Fibroblast of peridontal ligament (primary cell): ENCODE results near the gene CIRBP.

Experiments used
- DNase-seq: peaks from one replicate; pipeline ENCODE4 v3.0.0-alpha.2; 2010; ENCODE audit errors: extremely low read depth

CIRBP gene

DNA sequence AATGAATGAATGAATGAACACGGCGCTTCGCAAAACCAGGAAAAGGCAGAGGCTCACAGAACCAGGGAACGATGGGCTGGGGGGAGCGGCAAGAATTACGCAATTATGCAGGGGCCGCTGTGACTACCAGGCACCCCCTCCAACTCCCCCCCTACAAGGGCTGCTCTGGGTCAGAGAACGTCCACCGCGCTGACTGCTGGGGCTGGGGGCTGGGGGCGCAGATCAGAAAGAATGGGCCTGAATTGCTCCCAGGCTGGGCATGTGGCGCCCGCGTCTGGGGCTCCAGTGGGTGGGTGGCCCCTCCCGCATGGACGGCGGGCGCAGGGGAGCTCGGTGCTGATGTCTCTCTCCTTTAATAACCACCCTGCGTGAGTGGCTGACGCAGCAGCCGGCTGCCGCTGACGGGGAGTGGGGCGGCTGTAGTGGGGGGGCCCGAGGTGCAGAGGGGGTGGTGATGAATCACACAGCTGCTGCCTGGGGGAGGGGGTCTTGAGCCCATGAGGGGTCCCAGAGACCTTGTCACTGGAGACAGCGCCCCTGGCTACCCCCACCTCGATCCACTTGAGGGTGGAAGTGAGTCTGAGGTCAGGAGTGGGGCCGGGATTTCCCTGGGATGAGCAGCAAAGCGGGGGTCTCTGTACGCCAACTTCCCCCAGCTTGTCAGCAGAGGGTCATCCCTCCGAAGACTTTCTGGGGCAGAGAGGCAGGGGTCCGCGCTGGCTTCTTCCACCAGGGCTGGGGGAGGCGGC, 1.5 kb upstream of the CIRBP start:
- peak; percentile 31 for DNase-seq

DNA sequence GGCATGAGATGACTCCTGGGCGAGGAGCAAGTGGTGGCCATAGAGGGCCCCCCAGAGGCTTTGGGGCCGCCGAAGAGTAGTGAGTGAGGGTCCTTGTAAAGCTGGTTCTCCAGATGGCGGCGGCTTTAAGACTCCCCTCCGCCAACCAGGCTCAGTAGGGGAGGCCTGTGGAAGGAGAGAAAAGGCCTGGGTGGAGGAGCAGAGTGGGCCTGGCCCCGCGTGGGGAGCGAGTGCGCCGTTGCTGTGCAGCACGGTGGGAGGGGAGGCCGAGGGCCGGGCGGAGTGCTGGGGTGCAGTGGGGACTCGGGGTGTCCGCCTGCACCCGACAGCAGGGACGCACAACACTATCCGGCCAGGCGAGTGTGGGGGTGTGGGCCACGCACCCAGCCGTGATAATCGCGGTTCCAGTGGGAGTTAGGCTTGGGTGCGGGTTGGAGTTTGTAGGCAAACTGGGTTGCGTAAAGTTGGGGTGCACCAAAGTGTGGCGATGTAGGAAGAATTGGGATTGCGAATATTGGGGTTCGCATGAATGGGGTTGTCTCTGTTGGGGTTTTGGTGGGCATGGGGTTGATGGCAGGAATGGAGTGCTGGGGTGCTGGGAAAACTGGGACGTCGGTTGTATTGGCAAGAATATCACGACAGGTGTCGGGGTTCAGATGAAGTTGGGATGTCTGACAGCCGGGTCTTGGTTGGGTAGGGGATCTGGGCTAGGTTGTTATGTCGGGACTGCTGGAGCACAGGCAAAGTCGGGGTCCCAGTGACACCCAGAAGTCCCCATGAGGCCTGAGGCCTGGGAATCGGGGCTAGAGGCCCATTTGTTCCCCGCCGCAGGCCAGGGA, 687 bp upstream of the CIRBP start:
- no peak for DNase-seq

DNA sequence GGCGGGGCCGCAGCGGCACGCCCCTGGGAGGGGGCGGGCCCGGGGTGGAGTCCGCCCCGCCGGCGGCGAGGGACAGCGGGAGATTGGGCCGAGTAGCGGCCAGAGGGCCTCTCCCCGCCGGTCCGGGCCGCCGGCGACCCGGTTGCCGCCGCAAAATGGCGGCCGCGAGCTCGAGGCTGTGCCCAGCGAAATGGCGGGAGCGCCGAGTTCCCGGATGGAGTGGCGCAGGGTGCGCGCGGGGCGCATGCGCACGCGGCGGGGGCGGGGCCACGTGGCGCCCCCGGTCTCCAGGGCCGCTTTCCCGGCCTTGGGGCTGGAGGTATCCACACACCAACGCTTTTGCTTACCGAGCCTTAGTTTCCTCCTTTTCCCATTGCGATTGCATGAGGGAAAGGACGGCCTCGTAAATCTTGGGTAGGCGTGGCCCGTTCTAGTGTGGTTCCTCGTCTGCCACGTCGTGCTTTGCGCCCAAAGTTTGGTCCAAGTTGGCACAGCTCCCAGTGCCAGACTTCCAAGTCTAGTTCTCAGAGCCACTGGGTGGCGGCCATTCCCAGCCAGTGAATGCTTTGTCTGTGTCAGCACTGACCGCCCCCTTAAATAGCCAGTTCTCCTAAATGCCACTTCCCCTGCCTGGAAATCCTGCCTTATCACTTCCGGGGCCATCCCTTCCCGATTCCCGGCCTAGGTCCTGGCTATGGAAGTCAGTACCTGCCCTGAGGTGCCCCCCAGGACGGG, 513 bp downstream of the CIRBP start:
- peak; percentile 93 for DNase-seq

DNA sequence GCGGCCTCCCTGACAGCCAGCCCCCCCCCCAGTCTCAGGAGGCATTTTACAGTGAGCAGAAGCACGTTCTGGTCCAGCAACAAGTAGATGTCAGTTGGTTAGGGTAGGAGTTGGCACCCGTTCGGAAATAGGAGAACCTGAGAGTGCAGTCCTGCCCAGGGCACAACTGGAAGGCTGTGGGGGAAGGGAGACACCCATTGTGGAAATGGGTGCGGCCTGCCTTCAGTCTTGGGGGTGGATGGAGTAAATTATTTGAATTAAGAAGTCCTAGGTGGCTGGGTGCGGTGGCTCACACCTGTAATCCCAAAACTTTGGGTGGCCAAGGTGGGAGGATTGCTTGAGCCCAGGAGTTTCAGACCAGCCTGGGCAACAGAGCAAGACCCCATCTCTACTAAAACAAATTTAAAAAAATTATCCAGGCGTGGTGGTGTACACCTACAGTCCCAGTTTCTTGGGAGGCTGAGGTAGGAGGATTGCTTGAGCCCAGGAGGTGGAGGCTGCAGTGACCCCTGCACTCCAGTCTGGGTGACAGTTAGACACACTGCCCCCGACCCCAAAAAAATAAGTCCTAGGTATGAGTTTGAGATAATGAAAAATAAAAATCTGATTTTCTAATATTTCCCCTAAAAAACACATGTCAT, 1.2 kb downstream of the CIRBP start:
- no peak for DNase-seq

DNA sequence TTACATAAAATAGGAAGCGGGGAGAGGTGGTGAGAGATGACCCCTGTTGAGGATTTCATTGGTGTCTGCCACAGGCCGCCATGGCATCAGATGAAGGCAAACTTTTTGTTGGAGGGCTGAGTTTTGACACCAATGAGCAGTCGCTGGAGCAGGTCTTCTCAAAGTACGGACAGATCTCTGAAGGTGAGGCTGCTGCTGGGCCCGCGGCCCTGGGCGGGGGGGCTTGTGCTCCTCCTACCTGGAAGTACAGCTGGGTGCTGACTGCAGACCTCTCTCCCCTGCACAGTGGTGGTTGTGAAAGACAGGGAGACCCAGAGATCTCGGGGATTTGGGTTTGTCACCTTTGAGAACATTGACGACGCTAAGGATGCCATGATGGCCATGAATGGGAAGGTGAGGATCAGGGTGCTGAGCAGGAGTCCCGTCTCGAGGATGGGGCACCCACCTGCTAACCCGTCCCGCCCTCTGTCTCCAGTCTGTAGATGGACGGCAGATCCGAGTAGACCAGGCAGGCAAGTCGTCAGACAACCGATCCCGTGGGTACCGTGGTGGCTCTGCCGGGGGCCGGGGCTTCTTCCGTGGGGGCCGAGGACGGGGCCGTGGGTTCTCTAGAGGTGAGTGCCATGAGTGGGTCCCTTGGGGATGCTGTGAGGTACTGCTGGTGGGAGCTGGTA, 1.9 kb downstream of the CIRBP start:
- no peak for DNase-seq

DNA sequence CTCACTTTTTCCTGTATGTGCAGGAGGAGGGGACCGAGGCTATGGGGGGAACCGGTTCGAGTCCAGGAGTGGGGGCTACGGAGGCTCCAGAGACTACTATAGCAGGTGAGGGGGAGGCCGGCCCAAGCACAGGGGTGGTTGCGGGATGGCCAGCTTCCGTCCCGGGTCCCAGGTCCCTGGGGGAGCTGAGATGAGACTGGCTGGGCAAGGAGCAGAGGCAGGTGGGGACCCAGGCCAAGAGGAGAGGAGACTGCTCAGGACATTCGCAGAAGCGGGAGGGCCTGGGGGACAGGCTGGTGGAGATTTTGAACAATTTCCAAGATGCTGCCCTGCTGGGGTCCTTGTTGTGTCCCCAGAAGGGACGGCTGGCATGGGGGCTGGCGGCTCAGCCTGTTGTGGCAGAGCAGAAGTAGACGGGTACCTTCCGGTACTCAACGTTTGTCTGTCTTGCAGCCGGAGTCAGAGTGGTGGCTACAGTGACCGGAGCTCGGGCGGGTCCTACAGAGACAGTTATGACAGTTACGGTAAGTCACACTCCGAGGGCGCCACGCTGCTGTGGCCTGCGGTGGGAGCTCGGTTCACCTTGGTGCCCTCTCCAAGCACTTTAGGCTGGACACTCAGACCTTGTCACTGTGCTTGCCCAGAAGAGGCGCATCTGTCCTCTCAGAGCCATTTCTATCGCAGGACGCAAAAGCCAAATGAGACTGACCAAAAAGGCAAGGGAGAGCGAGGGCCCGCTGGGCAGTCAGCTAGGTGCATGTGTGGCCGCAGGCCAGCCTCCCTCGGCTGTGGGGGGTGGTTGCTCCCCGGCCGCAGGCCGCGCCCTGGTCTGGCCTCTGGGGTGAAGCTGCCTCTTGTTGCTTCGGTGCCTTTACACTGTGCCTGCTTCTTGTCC, 2.6 kb downstream of the CIRBP start:
- no peak for DNase-seq

DNA sequence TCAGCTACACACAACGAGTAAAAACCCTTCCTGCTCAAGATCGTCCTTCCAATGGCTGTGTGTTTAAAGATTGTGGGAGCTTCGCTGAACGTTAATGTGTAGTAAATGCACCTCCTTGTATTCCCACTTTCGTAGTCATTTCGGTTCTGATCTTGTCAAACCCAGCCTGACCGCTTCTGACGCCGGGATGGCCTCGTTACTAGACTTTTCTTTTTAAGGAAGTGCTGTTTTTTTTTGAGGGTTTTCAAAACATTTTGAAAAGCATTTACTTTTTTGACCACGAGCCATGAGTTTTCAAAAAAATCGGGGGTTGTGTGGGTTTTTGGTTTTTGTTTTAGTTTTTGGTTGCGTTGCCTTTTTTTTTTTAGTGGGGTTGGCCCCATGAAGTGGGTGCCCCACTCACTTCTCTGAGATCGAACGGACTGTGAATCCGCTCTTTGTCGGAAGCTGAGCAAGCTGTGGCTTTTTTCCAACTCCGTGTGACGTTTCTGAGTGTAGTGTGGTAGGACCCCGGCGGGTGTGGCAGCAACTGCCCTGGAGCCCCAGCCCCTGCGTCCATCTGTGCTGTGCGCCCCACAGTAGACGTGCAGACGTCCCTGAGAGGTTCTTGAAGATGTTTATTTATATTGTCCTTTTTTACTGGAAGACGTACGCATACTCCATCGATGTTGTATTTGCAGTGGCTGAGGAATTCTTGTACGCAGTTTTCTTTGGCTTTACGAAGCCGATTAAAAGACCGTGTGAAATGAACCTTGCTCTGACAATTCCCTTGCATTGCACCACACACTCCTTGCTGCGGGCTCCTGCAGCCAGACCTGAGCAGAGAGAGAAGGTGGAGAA, 3.5 kb downstream of the CIRBP start:
- no peak for DNase-seq

DNA sequence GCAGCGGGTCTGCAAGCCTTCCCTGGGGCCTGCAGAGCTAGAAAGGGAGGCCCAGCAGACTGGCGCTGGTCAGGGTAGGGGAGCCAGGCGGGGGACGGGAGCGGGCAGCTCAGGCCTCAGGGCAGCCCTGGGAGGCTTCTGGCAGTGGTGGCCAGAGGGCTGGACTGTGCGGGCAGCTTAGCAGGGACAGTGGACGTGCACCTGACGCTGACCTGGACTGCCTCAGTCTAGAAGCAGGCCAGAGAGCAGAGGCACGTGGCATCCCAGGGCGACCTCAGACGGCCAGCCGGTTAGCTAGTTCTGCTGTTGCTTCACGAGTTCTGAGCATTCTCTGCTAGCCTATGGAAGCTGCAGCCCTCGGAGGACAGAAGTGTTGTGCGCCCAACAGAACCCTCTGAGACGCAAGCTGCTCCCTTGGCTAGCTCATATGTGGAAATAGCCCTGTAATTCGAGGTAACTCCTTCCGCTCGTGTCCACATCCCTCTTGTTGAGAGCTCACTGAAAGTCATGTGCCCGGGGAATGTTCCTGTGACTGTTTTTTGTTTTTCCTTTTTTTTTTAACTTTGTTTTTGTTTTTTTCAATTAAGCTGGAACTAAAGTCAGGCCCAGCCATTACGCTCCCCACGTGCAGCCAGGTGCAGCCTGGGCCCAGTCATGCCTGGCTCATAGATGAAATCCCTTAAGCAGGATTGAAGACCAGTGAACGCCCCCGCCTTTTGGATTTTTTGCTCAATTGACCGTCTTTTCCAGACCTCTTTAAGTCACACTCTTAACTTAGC, 4.3 kb downstream of the CIRBP start:
- no peak for DNase-seq

DNA sequence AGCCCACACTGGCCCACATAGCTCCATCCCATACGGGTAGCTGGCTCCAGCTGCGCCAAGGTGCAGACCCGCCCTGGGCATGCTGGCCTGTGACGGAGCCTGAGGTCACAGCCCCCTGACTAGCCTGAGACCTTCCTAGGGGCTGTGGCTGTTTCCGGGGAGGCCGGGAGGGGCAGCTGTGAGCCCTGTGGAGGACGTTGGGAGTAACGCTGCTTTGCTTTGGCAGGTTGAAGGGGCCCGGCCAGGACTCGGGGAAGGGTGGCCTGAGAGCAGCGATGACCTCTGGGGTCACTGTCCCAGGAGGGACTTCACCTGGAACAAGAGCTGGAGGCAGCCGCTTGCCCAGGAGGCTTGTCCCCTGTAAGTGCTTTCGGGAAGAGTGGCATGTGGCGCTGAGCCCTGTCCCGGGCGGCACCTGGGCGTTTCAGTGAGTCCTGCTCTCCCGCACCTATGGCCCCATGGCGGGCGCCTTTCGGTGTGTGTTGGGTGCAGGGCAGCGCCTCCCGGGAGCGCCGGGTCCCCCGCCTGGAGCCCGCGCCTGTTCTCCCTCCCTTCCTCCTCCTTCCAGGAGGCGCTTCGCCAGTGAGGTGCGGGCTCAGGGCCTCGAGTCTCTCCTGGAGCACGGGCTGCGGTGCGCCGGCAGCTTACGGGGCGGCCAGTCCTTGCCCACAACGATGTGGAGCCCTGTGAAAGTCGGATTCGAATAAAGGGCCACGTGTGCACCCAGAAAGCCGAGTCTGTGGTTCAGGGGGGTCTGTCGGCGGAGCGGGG, 5.1 kb downstream of the CIRBP start:
- DNase-seq = no peak

DNA sequence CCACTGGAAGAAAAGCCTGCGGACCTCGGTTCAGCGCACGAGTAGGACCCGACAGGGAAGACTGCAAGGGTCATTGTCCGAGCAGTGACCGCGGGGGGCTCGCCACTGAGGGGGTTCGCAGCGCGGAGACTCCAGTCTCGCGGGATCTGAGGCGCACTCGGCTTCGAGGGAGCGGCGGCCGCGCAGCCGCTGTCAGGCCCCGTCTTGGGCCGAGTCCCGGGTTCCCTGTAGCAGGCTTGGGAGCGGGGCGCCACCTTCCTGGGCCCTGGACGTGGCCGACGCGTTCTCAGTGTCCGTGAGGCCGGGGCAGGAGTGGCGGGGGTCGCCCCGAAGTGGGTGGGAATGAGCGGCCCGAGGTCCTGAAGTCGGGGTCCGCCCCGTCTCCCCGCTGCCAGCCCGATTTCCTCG, 5.7 kb downstream of the CIRBP start:
- DNase-seq = no peak

DNA sequence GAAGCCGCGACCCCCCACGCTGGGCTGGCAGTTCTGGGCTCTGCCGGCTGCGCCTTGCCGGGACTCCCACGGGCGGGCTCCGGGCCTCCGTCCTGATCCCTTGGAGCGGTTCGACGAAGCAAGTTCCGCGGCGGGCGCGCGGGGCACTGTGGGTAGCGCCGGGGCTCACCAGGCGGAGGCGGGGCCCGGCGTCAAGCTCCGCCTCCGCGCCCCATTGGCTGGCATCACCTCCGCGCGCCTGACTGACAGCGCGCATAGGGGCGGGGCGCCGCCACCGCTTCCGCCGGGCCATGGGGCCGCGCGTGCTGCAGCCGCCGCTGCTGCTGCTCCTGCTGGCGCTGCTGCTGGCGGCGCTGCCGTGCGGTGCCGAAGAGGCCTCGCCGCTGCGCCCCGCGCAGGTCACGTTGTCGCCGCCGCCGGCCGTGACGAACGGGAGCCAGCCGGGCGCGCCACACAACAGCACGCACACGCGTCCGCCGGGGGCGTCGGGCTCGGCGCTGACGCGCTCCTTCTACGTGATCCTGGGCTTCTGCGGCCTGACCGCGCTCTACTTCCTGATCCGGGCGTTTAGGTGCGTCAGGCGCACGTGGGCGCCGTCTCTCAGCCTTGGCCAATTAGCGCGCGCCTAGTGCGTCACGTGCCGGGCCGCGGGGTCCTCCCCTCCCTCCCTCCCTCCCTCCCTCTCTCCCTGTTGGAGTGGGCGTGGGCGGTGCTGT, 6.3 kb downstream of the CIRBP start, which contains the start of gene FAM174C:
Gene FAM174C, plus strand, starts transcription at position 271 of the 716 bp plus-strand sequence. Its CDS starts 20 bp downstream, at position 291.
- peak; percentile 95 for DNase-seq

DNA sequence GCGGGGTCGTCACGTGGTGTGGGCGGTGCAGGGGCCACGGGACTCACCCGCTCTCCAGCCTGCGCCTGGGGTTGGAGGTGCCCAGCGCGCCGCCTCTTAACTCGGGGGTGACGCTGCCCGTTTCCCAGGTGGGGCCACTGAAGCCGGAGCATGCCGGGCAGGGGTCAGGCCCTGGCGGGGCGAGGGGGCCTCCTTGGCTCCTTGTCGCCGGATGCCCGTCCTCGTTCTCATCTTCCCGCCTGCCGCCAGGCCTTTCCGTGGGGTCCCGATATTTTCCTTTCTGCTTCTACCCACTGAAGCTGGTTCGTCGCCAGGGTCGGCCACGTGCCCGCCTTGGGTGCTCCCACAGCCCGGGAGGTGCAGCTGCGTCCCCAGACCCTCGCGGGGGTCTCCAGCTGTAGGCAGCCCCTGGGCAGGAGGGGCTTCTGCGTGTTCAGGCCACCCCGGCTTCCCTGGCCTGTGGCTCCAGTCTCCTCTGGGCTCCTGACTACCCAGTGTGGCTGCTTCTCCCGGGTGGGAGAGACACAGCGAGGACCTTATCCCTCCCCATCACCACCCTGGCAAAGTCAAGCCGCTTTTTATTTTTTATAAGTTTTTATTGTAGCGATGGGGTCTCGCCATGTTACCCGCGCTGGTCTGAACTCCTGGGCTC, 7.0 kb downstream of the CIRBP start:
- DNase-seq = no peak

DNA sequence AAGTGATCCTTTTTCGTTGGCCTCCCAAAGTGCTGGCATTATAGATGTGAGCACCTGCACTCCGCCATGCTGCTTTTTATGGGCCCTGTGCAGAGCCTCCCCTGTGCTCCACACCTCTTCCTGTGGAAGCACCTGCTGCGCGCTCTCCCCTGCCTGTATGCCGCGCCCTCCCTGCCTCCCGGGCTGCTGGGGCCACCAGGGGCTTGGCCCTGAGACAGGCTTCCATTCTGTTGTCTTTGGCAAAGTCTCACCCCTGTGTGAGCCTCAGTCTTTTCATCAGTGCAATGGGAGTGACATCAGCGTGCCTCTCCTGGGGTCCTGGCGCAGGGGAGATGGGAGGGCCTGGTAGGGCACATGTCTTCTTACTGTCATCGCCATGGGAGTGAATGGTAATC, 7.5 kb downstream of the CIRBP start:
- DNase-seq = no peak

DNA sequence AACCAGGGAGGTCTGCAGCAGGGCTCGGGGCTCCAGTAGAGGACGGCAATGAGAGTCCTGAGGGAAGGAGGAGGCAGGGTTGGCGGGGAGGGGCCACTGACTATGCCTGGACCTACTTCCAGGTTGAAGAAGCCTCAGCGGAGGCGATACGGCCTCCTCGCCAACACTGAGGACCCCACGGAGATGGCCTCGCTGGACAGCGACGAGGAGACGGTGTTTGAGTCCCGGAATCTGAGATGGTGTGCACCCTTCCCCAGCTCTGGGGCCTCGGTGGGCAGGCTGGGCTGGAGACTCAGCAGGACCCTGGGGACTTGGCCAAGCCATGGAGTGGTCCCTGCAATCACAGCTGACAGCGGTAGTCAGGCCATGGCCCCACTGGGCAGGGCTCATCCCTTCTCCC, 7.9 kb downstream of the CIRBP start:
- no peak for DNase-seq

DNA sequence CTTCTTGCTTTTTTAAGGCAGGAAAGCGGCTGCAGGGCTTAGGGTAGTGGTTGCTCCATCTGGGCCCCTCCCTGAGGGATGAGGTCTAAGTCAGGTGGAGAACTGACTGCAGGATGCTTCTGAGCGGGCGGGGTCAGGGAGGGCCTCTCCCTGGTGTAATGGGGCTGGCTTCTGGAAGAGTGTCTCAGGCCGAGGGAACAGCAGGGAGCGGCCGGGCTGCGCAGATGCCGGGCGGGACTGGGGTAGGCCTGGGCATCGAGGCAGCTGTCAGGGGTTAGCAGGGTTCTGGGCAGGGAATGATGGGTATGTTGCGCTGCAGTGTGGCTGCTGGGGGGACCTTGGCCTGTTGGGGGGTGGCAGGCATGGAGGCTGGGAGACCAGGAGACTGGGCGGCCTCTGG, 8.9 kb downstream of the CIRBP start:
- no peak for DNase-seq
